Measurements from ENCODE around the gene SOX11. TPM values are rescaled to one million over a fixed set of nuclear protein-coding genes. Genes with fewer than 3 reads are reported as not detected.

SOX11 gene
- total and polyA plus RNA-seq, 2 of the 8 experiments (the other 6 are each of a cell fraction or from before 2014, with no cell fraction given), result 9.0 to 55.6 TPM

- TF ChIP-seq, protein P1, sequence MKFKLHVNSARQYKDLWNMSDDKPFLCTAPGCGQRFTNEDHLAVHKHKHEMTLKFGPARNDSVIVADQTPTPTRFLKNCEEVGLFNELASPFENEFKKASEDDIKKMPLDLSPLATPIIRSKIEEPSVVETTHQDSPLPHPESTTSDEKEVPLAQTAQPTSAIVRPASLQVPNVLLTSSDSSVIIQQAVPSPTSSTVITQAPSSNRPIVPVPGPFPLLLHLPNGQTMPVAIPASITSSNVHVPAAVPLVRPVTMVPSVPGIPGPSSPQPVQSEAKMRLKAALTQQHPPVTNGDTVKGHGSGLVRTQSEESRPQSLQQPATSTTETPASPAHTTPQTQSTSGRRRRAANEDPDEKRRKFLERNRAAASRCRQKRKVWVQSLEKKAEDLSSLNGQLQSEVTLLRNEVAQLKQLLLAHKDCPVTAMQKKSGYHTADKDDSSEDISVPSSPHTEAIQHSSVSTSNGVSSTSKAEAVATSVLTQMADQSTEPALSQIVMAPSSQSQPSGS (IDR thresholded peaks at IDR 0.05; ENCODE audit: low read length), result no peak
- no peak for TF ChIP-seq KDM1A (IDR thresholded peaks at IDR 0.05; ENCODE audit: borderline replicate concordance, low read length)
- TF ChIP-seq, protein P2, sequence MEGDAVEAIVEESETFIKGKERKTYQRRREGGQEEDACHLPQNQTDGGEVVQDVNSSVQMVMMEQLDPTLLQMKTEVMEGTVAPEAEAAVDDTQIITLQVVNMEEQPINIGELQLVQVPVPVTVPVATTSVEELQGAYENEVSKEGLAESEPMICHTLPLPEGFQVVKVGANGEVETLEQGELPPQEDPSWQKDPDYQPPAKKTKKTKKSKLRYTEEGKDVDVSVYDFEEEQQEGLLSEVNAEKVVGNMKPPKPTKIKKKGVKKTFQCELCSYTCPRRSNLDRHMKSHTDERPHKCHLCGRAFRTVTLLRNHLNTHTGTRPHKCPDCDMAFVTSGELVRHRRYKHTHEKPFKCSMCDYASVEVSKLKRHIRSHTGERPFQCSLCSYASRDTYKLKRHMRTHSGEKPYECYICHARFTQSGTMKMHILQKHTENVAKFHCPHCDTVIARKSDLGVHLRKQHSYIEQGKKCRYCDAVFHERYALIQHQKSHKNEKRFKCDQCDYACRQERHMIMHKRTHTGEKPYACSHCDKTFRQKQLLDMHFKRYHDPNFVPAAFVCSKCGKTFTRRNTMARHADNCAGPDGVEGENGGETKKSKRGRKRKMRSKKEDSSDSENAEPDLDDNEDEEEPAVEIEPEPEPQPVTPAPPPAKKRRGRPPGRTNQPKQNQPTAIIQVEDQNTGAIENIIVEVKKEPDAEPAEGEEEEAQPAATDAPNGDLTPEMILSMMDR (IDR thresholded peaks at IDR 0.05; ENCODE audit: control extremely low read depth in 1 of 3, insufficient read depth in 1 of 3, low read depth in 1 of 3, low read length in 3 of 3), result no peak
Observed at GRCh38 chr2:5742126-5742525, 49.9 kb downstream of the SOX11 start (continued).
